Hypothalamus (tissue), 51 donors: ENCODE measurements around the gene BTF3.
A peak's percentile ranks its signal among the peaks of the same experiment; 100 is the strongest.

Experiments
- DNase-seq, 51 donors: peaks; one replicate each; lab custom pipeline; 2025; lab: John Stamatoyannopoulos, UW

Gene BTF3

GRCh38 chr5:73519531-73520283, 21.5 kb downstream of the BTF3 start:
- peak in 43 of 51 donors; percentile 2 to 81 (median 24) for DNase-seq

- no peak for DNase-seq
Observed at GRCh38 chr5:73522989-73523388, 24.7 kb downstream of the BTF3 start.

GRCh38 chr5:73523861-73524260, 25.6 kb downstream of the BTF3 start:
- no peak for DNase-seq

- no peak for DNase-seq
Observed at GRCh38 chr5:73525606-73526203, 27.5 kb downstream of the BTF3 start.

- no peak for DNase-seq
Observed at GRCh38 chr5:73528248-73528647, 30.0 kb downstream of the BTF3 start.

GRCh38 chr5:73529081-73529480, 30.8 kb downstream of the BTF3 start:
- DNase-seq: no peak

- DNase-seq: no peak
Observed at GRCh38 chr5:73531356-73531755, 33.1 kb downstream of the BTF3 start.

GRCh38 chr5:73532195-73532594, 34.0 kb downstream of the BTF3 start:
- no peak for DNase-seq

GRCh38 chr5:73534011-73534644, 35.9 kb downstream of the BTF3 start:
- no peak for DNase-seq

GRCh38 chr5:73534971-73535370, 36.7 kb downstream of the BTF3 start:
- no peak for DNase-seq

- no peak for DNase-seq
Observed at GRCh38 chr5:73539730-73540129, 41.5 kb downstream of the BTF3 start.

GRCh38 chr5:73540192-73540591, 42.0 kb downstream of the BTF3 start:
- DNase-seq: no peak

- DNase-seq: no peak
Observed at GRCh38 chr5:73542020-73542419, 43.8 kb downstream of the BTF3 start.

- DNase-seq: peak in 1 of 51 donors; percentile 2
Observed at GRCh38 chr5:73544429-73545402, 46.5 kb downstream of the BTF3 start.

GRCh38 chr5:73545403-73545779, 47.1 kb downstream of the BTF3 start:
- DNase-seq: no peak

GRCh38 chr5:73550016-73550415, 51.8 kb downstream of the BTF3 start:
- no peak for DNase-seq

GRCh38 chr5:73552642-73553041, 54.4 kb downstream of the BTF3 start:
- no peak for DNase-seq
